ENCODE measurements around the gene ZNF23. TPM values are rescaled to one million over a fixed set of nuclear protein-coding genes. Genes with fewer than 3 reads are reported as not detected.

Gene ZNF23
- total and polyA plus RNA-seq, 2 donors from 2014 or later: 7.3 to 9.9 TPM

DNA sequence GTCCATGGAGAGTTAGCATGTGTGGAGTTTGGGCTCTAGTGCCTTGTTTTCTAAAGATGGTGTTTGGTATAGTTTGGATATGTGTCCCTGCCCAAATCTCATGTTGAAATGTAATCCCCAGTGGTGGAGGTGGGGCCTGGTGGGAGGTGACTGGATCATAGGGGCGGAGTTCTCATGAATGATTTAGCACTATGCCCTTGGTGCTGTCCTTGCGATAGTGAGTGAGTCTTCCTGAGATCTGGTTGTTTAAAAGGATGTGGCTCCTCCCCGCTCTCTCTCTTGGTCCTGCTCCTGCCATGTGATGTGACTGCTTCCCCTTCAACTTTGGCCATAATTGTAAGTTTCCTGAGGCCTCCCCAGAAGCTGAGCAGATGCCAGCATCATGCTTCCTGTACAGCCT is 36.0 kb upstream of the ZNF23 start:
- H3K9ac ChIP-seq (ENCODE audit: low read length in 3 of 3): no peak overlapping the region
- no peak overlapping the region for H3K4me3 ChIP-seq (ENCODE audit: low read length in 3 of 3)
- H3K9me3 ChIP-seq (ENCODE audit: control insufficient read depth in 2 of 3, insufficient read depth in 1 of 3, low read length in 3 of 3): no peaks in the 10 kb centered on the region
- H3K27ac ChIP-seq (ENCODE audit: low read depth in 2 of 2, low read length in 2 of 2): no peak overlapping the region
- TF ChIP-seq, protein P1, sequence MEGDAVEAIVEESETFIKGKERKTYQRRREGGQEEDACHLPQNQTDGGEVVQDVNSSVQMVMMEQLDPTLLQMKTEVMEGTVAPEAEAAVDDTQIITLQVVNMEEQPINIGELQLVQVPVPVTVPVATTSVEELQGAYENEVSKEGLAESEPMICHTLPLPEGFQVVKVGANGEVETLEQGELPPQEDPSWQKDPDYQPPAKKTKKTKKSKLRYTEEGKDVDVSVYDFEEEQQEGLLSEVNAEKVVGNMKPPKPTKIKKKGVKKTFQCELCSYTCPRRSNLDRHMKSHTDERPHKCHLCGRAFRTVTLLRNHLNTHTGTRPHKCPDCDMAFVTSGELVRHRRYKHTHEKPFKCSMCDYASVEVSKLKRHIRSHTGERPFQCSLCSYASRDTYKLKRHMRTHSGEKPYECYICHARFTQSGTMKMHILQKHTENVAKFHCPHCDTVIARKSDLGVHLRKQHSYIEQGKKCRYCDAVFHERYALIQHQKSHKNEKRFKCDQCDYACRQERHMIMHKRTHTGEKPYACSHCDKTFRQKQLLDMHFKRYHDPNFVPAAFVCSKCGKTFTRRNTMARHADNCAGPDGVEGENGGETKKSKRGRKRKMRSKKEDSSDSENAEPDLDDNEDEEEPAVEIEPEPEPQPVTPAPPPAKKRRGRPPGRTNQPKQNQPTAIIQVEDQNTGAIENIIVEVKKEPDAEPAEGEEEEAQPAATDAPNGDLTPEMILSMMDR (IDR thresholded peaks at IDR 0.05; ENCODE audit: borderline replicate concordance, extremely low read depth, insufficient read depth): no peak
- no peaks in the 10 kb centered on the region for H3K27me3 ChIP-seq (ENCODE audit: control insufficient read depth, insufficient read depth, low read length)
- H3K36me3 ChIP-seq (ENCODE audit: control insufficient read depth in 2 of 3, insufficient read depth in 3 of 3, low read length in 3 of 3): no peaks in the 10 kb centered on the region
- DNase-seq: no peak
- FAIRE-seq: no peak
- no peaks in the 10 kb centered on the region for H3K4me1 ChIP-seq (ENCODE audit: control insufficient read depth in 2 of 3, insufficient read depth in 2 of 3, low read depth in 1 of 3, low read length in 3 of 3)
- intact Hi-C loops (cut with DNase I): no loop called here

DNA sequence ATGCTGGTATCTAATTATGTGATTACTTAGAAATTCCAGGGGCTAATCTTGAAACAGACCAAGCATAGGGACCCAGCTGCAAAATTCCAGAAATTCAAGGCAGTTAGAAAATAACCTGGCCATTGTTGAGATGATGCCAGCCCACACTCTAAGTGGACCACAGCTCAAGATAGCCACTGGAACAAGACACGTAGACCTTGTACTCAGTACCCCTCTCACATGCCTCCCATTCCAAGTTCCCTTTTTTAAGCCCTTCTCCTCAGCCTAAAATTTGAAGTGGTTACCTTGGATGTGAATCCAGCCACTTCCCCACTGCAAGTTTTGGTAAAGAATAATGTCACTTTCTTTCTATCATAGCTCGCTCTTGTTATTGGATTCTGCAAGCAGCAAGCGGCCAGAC is 31.2 kb upstream of the ZNF23 start:
- intact Hi-C loops (cut with DNase I): no loop called here
- H3K27ac ChIP-seq (ENCODE audit: low read depth in 2 of 2, low read length in 2 of 2): no peak overlapping the region
- TF ChIP-seq, protein P1 (IDR thresholded peaks at IDR 0.05; ENCODE audit: borderline replicate concordance, extremely low read depth, insufficient read depth): no peak
- no peaks in the 10 kb centered on the region for H3K9me3 ChIP-seq (ENCODE audit: control insufficient read depth in 2 of 3, insufficient read depth in 1 of 3, low read length in 3 of 3)
- no peak overlapping the region for H3K9ac ChIP-seq (ENCODE audit: low read length in 3 of 3)
- no peak overlapping the region for H3K4me3 ChIP-seq (ENCODE audit: low read length in 3 of 3)
- no peak for DNase-seq
- no peak for FAIRE-seq
- no peaks in the 10 kb centered on the region for H3K27me3 ChIP-seq (ENCODE audit: control insufficient read depth, insufficient read depth, low read length)
- no peaks in the 10 kb centered on the region for H3K36me3 ChIP-seq (ENCODE audit: control insufficient read depth in 2 of 3, insufficient read depth in 3 of 3, low read length in 3 of 3)
- no peaks in the 10 kb centered on the region for H3K4me1 ChIP-seq (ENCODE audit: control insufficient read depth in 2 of 3, insufficient read depth in 2 of 3, low read depth in 1 of 3, low read length in 3 of 3)

DNA sequence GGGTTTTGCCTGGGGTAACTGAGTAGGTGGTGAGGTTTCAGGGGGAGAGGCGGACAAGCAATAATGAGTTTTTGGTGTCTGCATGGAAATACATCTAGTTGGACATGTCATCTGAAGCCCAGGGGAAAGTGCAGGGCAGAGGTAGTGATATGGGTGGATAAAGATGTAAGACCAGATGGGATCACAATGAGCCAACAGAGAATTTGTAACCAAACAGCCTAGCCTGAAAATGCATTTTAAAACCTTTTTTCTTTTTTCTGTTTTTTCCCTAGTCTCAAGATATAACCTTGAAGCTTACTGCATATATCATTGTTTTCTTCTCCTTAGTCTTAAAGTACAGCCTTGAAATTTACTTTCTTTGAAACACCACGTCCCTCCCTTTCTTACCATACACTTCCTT is 30.7 kb upstream of the ZNF23 start:
- no peak for DNase-seq
- no peak for FAIRE-seq
- Histone ChIP-seq H3K27me3 (ENCODE audit: control insufficient read depth, insufficient read depth, low read length) (no peaks in the 10 kb centered on the region), H3K4me1 (ENCODE audit: control insufficient read depth in 2 of 3, insufficient read depth in 2 of 3, low read depth in 1 of 3, low read length in 3 of 3) (no peaks in the 10 kb centered on the region), H3K36me3 (ENCODE audit: control insufficient read depth in 2 of 3, insufficient read depth in 3 of 3, low read length in 3 of 3) (no peaks in the 10 kb centered on the region), H3K9ac (ENCODE audit: low read length in 3 of 3) (no peak overlapping the region), H3K27ac (ENCODE audit: low read depth in 2 of 2, low read length in 2 of 2) (no peak overlapping the region), H3K9me3 (ENCODE audit: control insufficient read depth in 2 of 3, insufficient read depth in 1 of 3, low read length in 3 of 3) (no peaks in the 10 kb centered on the region), H3K4me3 (ENCODE audit: low read length in 3 of 3) (no peak overlapping the region)
- intact Hi-C loops (cut with DNase I): no loop called here
- TF ChIP-seq, protein P1 (IDR thresholded peaks at IDR 0.05; ENCODE audit: borderline replicate concordance, extremely low read depth, insufficient read depth): no peak

DNA sequence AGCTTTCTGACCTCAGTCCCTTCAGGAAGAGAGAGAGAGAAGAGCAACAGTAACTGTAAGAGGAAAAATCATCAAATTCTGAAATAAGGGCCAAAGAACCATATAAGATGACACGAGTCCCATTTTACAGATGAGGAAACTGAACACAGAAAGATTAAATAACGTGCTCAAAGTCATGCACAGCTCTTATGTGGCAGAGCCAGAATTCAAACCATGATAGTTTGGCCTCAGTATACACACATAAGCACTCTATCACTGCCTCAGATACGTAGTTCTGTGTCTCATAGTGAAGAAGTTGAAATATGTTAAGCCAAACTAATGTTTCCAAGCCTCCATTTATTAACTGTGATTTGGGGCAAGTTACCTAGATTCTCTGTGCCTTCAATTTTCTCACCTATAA is 29.0 kb upstream of the ZNF23 start:
- no peak overlapping the region for H3K9ac ChIP-seq (ENCODE audit: low read length in 3 of 3)
- no peaks in the 10 kb centered on the region for H3K4me1 ChIP-seq (ENCODE audit: control insufficient read depth in 2 of 3, insufficient read depth in 2 of 3, low read depth in 1 of 3, low read length in 3 of 3)
- TF ChIP-seq, protein P1 (IDR thresholded peaks at IDR 0.05; ENCODE audit: borderline replicate concordance, extremely low read depth, insufficient read depth): no peak
- FAIRE-seq (no peak), DNase-seq (no peak)
- no peaks in the 10 kb centered on the region for H3K27me3 ChIP-seq (ENCODE audit: control insufficient read depth, insufficient read depth, low read length)
- intact Hi-C loops (cut with DNase I): no loop called here
- H3K36me3 ChIP-seq (ENCODE audit: control insufficient read depth in 2 of 3, insufficient read depth in 3 of 3, low read length in 3 of 3): no peaks in the 10 kb centered on the region
- no peak overlapping the region for H3K27ac ChIP-seq (ENCODE audit: low read depth in 2 of 2, low read length in 2 of 2)
- no peaks in the 10 kb centered on the region for H3K9me3 ChIP-seq (ENCODE audit: control insufficient read depth in 2 of 3, insufficient read depth in 1 of 3, low read length in 3 of 3)
- no peak overlapping the region for H3K4me3 ChIP-seq (ENCODE audit: low read length in 3 of 3)
